ENCODE results near the gene GLTP.
"Not testable (repeated sequence)": the region's sequence is repeated elsewhere in the genome, so short reads cannot be mapped to it uniquely, and the experiment has no call there.

GLTP gene

GRCh38 chr12:109897029-109897428, 16.7 kb upstream of the GLTP start:
- H3K4me3 ChIP-seq: no peak overlapping the region
- no peaks in the 10 kb centered on the region for H3K9me3 ChIP-seq (replicated peaks in 1 of 11)
- no peak overlapping the region for H3K27ac ChIP-seq
- H3K4me1 ChIP-seq: peaks cover 37 to 43% (median 40%) of the 10 kb centered on the region in 10 experiments
- no peak overlapping the region for H3K4me2 ChIP-seq
- H3K9ac ChIP-seq: no peak overlapping the region
- peaks cover 0 to 5% (median 0%) of the 10 kb centered on the region in 11 experiments; a peak in 5 of 22 replicates for H3K36me3 ChIP-seq
- no peaks in the 10 kb centered on the region for H3K27me3 ChIP-seq
- TF ChIP-seq Cebpa-rat (IDR thresholded peaks at IDR 0.05): no peak
- peaks cover 0 to 8% (median 0%) of the 10 kb centered on the region in 11 experiments; a peak in 3 of 22 replicates for H4K20me1 ChIP-seq

- Histone ChIP-seq H3K4me3 (no peak overlapping the region), H3K4me2 (no peak overlapping the region), H4K20me1 (no peaks in the 10 kb centered on the region; a peak in 1 of 22 replicates), H3K9me3 (replicated peaks in 1 of 11) (no peaks in the 10 kb centered on the region), H3K27ac (no peak overlapping the region), H3K36me3 (no peaks in the 10 kb centered on the region), H3K4me1 (peaks cover 31 to 43% (median 39%) of the 10 kb centered on the region in 10 experiments), H3K9ac (no peak overlapping the region), H3K27me3 (no peaks in the 10 kb centered on the region)
- no peak for TF ChIP-seq Cebpa-rat (IDR thresholded peaks at IDR 0.05)
These were observed 15.8 kb upstream of the GLTP start for GRCh38 chr12:109896188-109896587.

DNA sequence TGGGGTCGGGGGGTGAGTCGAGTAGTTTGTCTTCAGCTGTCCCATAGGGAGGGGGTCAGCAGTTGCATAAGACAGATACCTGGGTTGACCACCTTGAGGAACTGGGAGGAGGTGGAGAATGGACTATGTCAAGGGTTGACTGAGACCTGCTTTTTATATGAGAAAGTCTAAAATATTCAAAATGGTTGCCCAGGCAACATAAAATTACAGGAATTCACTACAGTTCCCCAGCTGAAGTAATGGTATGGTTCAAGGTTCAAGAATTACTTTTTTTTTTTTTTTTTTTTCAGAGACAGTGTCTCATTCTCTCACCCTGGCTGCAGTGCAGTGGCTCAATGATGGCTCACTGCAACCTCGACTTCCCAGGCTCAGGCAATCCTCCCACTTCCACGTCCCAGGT, 14.6 kb upstream of the GLTP start:
- Histone ChIP-seq H3K27me3 (no peaks in the 10 kb centered on the region), H3K27ac (no peak overlapping the region)
- TF ChIP-seq Cebpa-rat (IDR thresholded peaks at IDR 0.05): no peak

GRCh38 chr12:109893261-109893995, 13.1 kb upstream of the GLTP start:
- Histone ChIP-seq H3K27me3 (no peaks in the 10 kb centered on the region), H3K36me3 (no peaks in the 10 kb centered on the region), H3K27ac (peak overlapping the region in 7 of 11 experiments; percentile 23 to 58 (median 52); a peak in 12 of 22 replicates), H3K4me3 (no peak overlapping the region), H3K9me3 (replicated peaks in 1 of 11) (no peaks in the 10 kb centered on the region), H3K4me2 (peak overlapping the region; percentile 47 to 80 (median 64)), H4K20me1 (no peaks in the 10 kb centered on the region), H3K9ac (no peak overlapping the region), H3K4me1 (peaks cover 42 to 57% (median 55%) of the 10 kb centered on the region in 10 experiments)
- no peak for TF ChIP-seq Cebpa-rat (IDR thresholded peaks at IDR 0.05)

More for the DNA sequence above, 14.6 kb upstream of the GLTP start:
- Histone ChIP-seq H3K4me1 (peaks cover 36 to 51% (median 48%) of the 10 kb centered on the region in 10 experiments), H3K36me3 (no peaks in the 10 kb centered on the region), H3K4me3 (no peak overlapping the region), H3K4me2 (no peak overlapping the region), H3K9me3 (replicated peaks in 1 of 11) (no peaks in the 10 kb centered on the region), H3K9ac (no peak overlapping the region), H4K20me1 (no peaks in the 10 kb centered on the region)

DNA sequence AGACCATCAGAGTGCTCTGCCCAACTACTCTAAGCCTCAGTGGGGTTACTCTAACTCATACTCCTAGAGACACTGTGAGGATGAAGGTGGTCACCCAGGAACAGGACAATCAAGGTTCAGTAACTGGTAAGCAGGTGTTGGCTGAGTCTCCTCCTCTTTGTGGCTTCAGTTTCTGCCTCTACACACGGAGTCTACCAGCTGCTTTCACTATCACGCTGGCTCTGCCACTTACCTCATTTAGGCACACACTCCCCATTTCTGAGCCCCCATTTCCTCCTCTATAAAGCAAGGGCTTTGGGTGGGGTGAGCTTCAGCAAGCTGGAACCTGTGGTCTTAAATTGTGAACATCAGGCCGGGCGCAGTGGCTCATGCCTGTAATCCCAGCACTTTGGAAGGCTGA, 12.4 kb upstream of the GLTP start:
- Histone ChIP-seq H3K9ac (no peak overlapping the region), H3K27ac (peak overlapping the region in 8 of 11 experiments; percentile 22 to 56 (median 34); a peak in 15 of 22 replicates), H4K20me1 (no peaks in the 10 kb centered on the region), H3K4me1 (peaks cover 49 to 64% (median 61%) of the 10 kb centered on the region in 10 experiments), H3K4me2 (peak overlapping the region; percentile 47 to 80 (median 64)), H3K4me3 (no peak overlapping the region), H3K27me3 (no peaks in the 10 kb centered on the region), H3K36me3 (no peaks in the 10 kb centered on the region), H3K9me3 (replicated peaks in 1 of 11) (no peaks in the 10 kb centered on the region)
- TF ChIP-seq Cebpa-rat (IDR thresholded peaks at IDR 0.05): no peak

- H3K4me3 ChIP-seq: no peak overlapping the region
- H3K9ac ChIP-seq: no peak overlapping the region
- no peaks in the 10 kb centered on the region for H4K20me1 ChIP-seq
- no peaks in the 10 kb centered on the region for H3K36me3 ChIP-seq
- no peak for TF ChIP-seq Cebpa-rat (IDR thresholded peaks at IDR 0.05)
- no peaks in the 10 kb centered on the region for H3K27me3 ChIP-seq
- peak overlapping the region; percentile 47 to 80 (median 64); a peak in 21 of 22 replicates for H3K4me2 ChIP-seq
- peaks cover 54 to 69% (median 66%) of the 10 kb centered on the region in 10 experiments for H3K4me1 ChIP-seq
- no peaks in the 10 kb centered on the region for H3K9me3 ChIP-seq (replicated peaks in 1 of 11)
- peak overlapping the region in 8 of 11 experiments; percentile 22 to 56 (median 34); a peak in 13 of 22 replicates for H3K27ac ChIP-seq
These were observed 11.9 kb upstream of the GLTP start for GRCh38 chr12:109892165-109892715.

DNA sequence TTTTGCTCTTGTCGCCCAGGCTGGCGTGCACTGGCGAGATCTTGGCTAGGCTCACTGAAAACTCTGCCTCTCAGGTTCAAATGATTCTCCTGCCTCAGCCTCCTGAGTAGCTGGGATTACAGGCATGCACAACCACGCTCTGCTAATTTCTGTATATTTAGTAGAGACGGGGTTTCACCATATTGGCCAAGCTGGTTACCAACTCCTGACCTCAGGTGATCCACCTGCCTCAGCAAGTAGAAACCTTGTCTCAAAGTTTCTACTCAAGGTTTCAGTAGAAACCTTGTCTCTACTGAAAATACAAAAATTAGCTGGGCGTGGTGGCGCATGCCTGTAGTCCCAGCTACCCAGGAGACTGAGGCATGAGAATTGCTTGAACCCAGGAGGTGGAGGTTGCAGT, 11.4 kb upstream of the GLTP start:
- peak overlapping the region in 5 of 11 experiments; percentile 9 to 80 (median 73); a peak in 4 of 22 replicates for H3K4me2 ChIP-seq
- H3K4me3 ChIP-seq; H4K20me1 ChIP-seq; H3K9me3 ChIP-seq (replicated peaks in 1 of 11); H3K9ac ChIP-seq; H3K27me3 ChIP-seq; H3K36me3 ChIP-seq: not testable (repeated sequence)
- peaks cover 59 to 74% (median 71%) of the 10 kb centered on the region in 10 experiments for H3K4me1 ChIP-seq
- H3K27ac ChIP-seq: peak overlapping the region in 2 of 11 experiments; percentile 29 to 47; a peak in 2 of 22 replicates

GRCh38 chr12:109890620-109891170, 10.4 kb upstream of the GLTP start:
- peak overlapping the region in 10 of 11 experiments; percentile 69 to 93 (median 84); a peak in 20 of 22 replicates for H3K4me2 ChIP-seq
- no peak overlapping the region for H3K4me3 ChIP-seq
- no peaks in the 10 kb centered on the region for H3K9me3 ChIP-seq (replicated peaks in 1 of 11)
- no peak for TF ChIP-seq Cebpa-rat (IDR thresholded peaks at IDR 0.05)
- no peaks in the 10 kb centered on the region for H3K27me3 ChIP-seq
- peaks cover 60 to 83% (median 73%) of the 10 kb centered on the region in 10 experiments for H3K4me1 ChIP-seq
- no peaks in the 10 kb centered on the region for H4K20me1 ChIP-seq
- H3K27ac ChIP-seq: peak overlapping the region in 8 of 11 experiments; percentile 47 to 97 (median 89); a peak in 13 of 22 replicates
- H3K9ac ChIP-seq: no peak overlapping the region; a peak in 1 of 22 replicates
- H3K36me3 ChIP-seq: no peaks in the 10 kb centered on the region
